ENCODE data around the gene CACNA2D3. TPM values are rescaled to one million over a fixed set of nuclear protein-coding genes. Genes with fewer than 3 reads are reported as not detected.
"Not testable (repeated sequence)": the region's sequence is repeated elsewhere in the genome, so short reads cannot be mapped to it uniquely, and the experiment has no call there.

Gene CACNA2D3
- total RNA-seq, 1 donor from 2014 or later = 21.2 TPM

- no peak overlapping the region for H3K27ac ChIP-seq (replicated peaks)
Measured at GRCh38 chr3:54447427-54447826, 325.1 kb downstream of the CACNA2D3 start.

GRCh38 chr3:54454806-54455205, 332.5 kb downstream of the CACNA2D3 start:
- H3K27ac ChIP-seq (replicated peaks) = no peak overlapping the region
- H3K27me3 ChIP-seq (ENCODE audit: low read depth) = no peaks in the 10 kb centered on the region
- no peak for DNase-seq
- no peak overlapping the region for H3K4me3 ChIP-seq
- H3K36me3 ChIP-seq = no peaks in the 10 kb centered on the region
- H3K9me3 ChIP-seq (replicated peaks) = peaks cover 28% of the 10 kb centered on the region
- no peaks in the 10 kb centered on the region for H3K4me1 ChIP-seq
- TF ChIP-seq CTCF (IDR thresholded peaks at IDR 0.05; ENCODE audit: borderline replicate concordance) = no peak
- intact Hi-C loops (cut with micrococcal nuclease) = no loop called here

More at GRCh38 chr3:54447427-54447826, 325.1 kb downstream of the CACNA2D3 start:
- intact Hi-C loops (cut with micrococcal nuclease) = no loop called here
- no peaks in the 10 kb centered on the region for H3K27me3 ChIP-seq (ENCODE audit: low read depth)
- DNase-seq = no peak
- no peak for TF ChIP-seq CTCF (IDR thresholded peaks at IDR 0.05; ENCODE audit: borderline replicate concordance)
- no peaks in the 10 kb centered on the region for H3K36me3 ChIP-seq
- H3K4me3 ChIP-seq = no peak overlapping the region
- peaks cover 8% of the 10 kb centered on the region for H3K4me1 ChIP-seq
- H3K9me3 ChIP-seq (replicated peaks) = no peaks in the 10 kb centered on the region

- Histone ChIP-seq H3K4me3 (no peak overlapping the region), H3K9me3 (replicated peaks) (peaks cover 37% of the 10 kb centered on the region), H3K27me3 (ENCODE audit: low read depth) (no peaks in the 10 kb centered on the region), H3K36me3 (no peaks in the 10 kb centered on the region), H3K4me1 (no peaks in the 10 kb centered on the region), H3K27ac (replicated peaks) (no peak overlapping the region)
- no peak for DNase-seq
- intact Hi-C loops (cut with micrococcal nuclease) = no loop called here
- TF ChIP-seq CTCF (IDR thresholded peaks at IDR 0.05; ENCODE audit: borderline replicate concordance) = no peak
Measured at GRCh38 chr3:54458357-54458756, 336.0 kb downstream of the CACNA2D3 start.

GRCh38 chr3:54464554-54464953, 342.2 kb downstream of the CACNA2D3 start:
- peaks cover 27% of the 10 kb centered on the region for H3K9me3 ChIP-seq (replicated peaks)
- H3K4me3 ChIP-seq; DNase-seq; intact Hi-C loops (cut with micrococcal nuclease); H3K36me3 ChIP-seq; H3K4me1 ChIP-seq; H3K27me3 ChIP-seq (ENCODE audit: low read depth); H3K27ac ChIP-seq (replicated peaks): not testable (repeated sequence)

GRCh38 chr3:54476891-54477290, 354.5 kb downstream of the CACNA2D3 start:
- no peaks in the 10 kb centered on the region for H3K27me3 ChIP-seq (ENCODE audit: low read depth)
- intact Hi-C loops (cut with micrococcal nuclease) = no loop called here
- no peak overlapping the region for H3K4me3 ChIP-seq
- H3K9me3 ChIP-seq (replicated peaks) = peaks cover 39% of the 10 kb centered on the region
- no peak overlapping the region for H3K27ac ChIP-seq (replicated peaks)
- DNase-seq = no peak
- TF ChIP-seq CTCF (IDR thresholded peaks at IDR 0.05; ENCODE audit: borderline replicate concordance) = no peak
- H3K4me1 ChIP-seq = no peaks in the 10 kb centered on the region
- no peaks in the 10 kb centered on the region for H3K36me3 ChIP-seq

GRCh38 chr3:54481606-54482365, 359.4 kb downstream of the CACNA2D3 start:
- H3K27ac ChIP-seq (replicated peaks) = no peak overlapping the region
- intact Hi-C loops (cut with micrococcal nuclease) = no loop called here
- H3K9me3 ChIP-seq (replicated peaks) = peaks cover 5% of the 10 kb centered on the region
- TF ChIP-seq CTCF (IDR thresholded peaks at IDR 0.05; ENCODE audit: borderline replicate concordance) = no peak
- no peaks in the 10 kb centered on the region for H3K36me3 ChIP-seq
- no peaks in the 10 kb centered on the region for H3K27me3 ChIP-seq (ENCODE audit: low read depth)
- no peaks in the 10 kb centered on the region for H3K4me1 ChIP-seq
- H3K4me3 ChIP-seq = no peak overlapping the region
- no peak for DNase-seq
